Cardiac fibroblast (primary cell): ENCODE measurements around the gene SCML1.

ENCODE experiments used
- DNase-seq, 2 donors: peaks; one replicate each; pipeline versions ENCODE4 v3.0.0 to v3.0.0-alpha.2; 2010; ENCODE audit warnings: low read depth in 2 of 2
- H3K4me3 ChIP-seq, 2 donors: replicated peaks in 1 of 2; 1 replicate in 1 of 2; 2 replicates in 1 of 2; pipeline ENCODE4 v1.5.1; 2011; ENCODE audit warnings: low read depth in 2 of 2, low read length in 2 of 2, mild to moderate bottlenecking in 2 of 2, moderate library complexity in 1 of 2
- TF ChIP-seq, protein P1 (sequence below): IDR thresholded peaks from one replicate; pipeline ENCODE4 v1.5.1; 2011; ENCODE audit warnings: low read depth, mild to moderate bottlenecking, low read length, inconsistent platforms

SCML1 gene

DNA sequence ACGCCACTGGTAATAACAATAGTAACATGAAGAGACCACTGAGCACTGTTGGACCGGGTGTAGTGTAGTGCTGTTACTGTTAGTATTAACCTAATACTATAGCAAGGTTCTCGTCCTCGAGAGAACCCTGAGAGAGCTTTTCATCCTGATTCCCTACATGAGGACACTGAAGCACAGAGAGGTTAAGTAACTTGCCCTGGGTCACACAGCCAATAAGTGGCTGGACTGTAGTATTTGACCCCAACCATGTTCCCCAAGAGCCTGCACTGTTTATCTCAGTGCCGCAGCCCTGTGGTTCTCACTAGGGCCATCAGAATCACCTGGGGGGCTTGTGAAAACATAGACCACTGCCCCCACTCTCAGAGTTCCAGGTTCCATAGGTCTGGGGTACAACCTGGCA, 10.4 kb downstream of the SCML1 start:
- TF ChIP-seq, protein P1, sequence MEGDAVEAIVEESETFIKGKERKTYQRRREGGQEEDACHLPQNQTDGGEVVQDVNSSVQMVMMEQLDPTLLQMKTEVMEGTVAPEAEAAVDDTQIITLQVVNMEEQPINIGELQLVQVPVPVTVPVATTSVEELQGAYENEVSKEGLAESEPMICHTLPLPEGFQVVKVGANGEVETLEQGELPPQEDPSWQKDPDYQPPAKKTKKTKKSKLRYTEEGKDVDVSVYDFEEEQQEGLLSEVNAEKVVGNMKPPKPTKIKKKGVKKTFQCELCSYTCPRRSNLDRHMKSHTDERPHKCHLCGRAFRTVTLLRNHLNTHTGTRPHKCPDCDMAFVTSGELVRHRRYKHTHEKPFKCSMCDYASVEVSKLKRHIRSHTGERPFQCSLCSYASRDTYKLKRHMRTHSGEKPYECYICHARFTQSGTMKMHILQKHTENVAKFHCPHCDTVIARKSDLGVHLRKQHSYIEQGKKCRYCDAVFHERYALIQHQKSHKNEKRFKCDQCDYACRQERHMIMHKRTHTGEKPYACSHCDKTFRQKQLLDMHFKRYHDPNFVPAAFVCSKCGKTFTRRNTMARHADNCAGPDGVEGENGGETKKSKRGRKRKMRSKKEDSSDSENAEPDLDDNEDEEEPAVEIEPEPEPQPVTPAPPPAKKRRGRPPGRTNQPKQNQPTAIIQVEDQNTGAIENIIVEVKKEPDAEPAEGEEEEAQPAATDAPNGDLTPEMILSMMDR: no peak
- DNase-seq: no peak
- no peak overlapping the region for H3K4me3 ChIP-seq

DNA sequence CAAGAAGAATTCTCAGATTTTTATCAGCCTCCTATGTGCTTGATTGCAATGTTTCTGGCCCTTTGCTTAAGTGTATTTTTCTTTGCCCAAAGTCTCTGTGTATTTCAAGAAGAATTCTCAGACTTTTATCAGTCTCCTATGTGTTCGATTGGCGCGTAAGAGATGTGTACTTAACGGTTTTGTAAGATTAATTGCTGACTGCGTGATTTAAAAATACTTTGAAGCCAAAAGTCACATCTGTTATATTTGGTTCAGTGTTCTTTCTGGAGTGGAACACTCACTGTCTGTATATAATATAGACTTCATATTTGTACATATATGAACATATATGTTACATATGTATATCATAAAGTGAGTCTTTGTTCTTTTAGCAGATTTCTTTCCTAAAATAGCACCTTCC, 11.4 kb downstream of the SCML1 start:
- DNase-seq: no peak
- H3K4me3 ChIP-seq: no peak overlapping the region
- TF ChIP-seq, protein P1: no peak

DNA sequence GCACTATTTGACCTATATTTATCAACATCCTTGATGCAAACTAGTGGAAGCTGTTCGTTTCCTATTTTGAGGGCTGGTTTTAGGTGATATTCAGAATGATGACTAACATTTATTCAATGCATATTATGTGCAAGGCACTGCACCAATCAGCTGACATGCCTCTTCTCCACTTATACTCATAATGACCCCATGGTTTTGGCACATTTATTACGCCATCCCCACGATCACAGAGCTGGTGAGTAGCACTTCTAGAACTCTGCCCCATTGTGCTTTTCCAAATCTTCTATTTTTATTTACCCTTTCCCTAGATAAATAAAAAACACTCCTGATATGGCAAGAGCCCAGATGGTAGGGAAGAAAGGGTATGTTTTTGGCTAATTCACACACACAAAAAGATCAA, 13.1 kb downstream of the SCML1 start:
- TF ChIP-seq, protein P1: no peak
- DNase-seq: peak in 1 of 2 donors; percentile 18
- no peak overlapping the region for H3K4me3 ChIP-seq

DNA sequence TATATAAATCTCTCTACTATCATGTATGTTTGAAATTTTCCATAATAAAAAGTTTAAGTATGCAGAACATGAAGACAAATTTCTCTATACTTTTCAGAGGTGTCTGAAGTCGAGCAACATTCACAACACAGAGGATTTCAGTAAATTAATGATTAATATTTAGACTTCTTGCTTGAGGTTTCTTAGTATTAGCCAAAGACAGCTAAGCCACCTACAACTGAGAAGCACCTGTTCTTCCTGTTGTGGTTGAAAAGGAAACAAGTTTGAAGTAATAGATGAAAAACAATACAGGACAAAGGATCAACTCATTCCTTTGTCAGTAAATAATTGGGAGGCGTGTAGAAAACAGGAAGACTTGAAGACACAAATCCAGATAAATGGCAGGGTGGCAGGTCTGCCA, 21.1 kb downstream of the SCML1 start:
- DNase-seq: no peak
- H3K4me3 ChIP-seq: no peak overlapping the region
- TF ChIP-seq, protein P1: no peak

DNA sequence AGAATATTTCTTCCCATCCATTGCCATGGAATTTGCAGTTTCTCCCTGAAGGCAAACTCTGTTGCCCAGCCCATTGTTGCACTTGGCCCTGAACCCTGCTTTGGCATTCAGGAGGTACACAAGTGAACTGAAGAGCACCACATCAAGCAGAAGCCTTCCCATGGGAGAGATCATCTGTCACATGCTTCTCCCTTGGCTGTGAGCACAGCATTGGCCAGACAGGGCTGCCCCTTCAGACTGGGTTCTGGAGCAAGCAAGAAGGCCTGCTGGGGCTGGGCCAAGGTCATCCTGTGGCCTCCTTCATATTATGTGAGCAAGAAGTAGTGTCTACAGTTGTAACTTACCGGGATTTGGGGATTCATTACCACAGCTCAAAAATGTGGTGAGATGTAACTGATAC, 22.7 kb downstream of the SCML1 start:
- no peak for DNase-seq
- TF ChIP-seq, protein P1: no peak

DNA sequence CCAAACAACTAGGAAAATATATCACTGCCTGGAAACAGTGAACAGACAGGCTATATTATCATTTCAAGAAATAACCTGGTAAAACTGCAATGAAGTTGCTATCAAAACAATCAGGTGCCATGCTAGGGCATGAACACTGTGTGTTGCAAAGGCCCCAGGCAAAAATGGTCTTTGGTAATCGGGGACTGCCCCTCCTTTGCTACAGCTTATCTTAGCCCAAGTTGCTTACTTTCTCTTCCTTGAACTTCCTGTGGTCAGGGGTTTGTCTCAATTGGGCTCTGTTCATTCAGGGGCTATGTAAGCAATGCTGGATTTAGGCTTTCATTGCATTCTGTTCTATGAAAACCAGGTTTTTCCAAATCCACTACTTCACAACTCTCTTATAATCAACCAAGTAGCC, 30.4 kb downstream of the SCML1 start:
- no peak overlapping the region for H3K4me3 ChIP-seq
- DNase-seq: no peak
- TF ChIP-seq, protein P1: no peak

More for the DNA sequence above, 22.7 kb downstream of the SCML1 start:
- H3K4me3 ChIP-seq: no peak overlapping the region

DNA sequence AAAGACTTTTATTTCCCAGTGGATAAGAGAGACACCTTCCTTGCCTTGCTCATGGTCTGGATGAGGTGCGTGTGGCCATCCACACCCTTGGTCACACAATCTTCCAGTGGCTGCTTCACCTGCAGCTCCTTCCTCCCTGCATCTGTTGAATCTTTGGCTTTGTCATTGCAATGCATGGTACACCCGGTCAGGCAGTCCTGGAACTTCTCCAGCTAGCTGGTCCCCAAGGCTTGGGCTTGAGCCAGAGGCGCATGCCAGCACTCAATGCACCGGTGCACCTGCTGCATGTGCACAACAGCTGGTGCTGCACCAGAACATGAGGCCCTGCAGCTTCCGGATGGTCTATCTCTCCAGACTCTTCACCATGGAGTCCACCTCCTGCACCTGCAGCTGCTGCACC, 31.7 kb downstream of the SCML1 start:
- no peak for DNase-seq
- no peak overlapping the region for H3K4me3 ChIP-seq
- TF ChIP-seq, protein P1: no peak
